Measurements from ENCODE around the gene TCAIM. TPM values are rescaled to one million over a fixed set of nuclear protein-coding genes. Genes with fewer than 3 reads are reported as not detected.

TCAIM gene
- total RNA-seq, 1 experiment from 2014 or later = 18.4 TPM

- H3K9ac ChIP-seq (ENCODE audit: low read length) = no peak overlapping the region
- H3K79me2 ChIP-seq (ENCODE audit: insufficient read depth, low read length) = no peaks in the 10 kb centered on the region
- no peaks in the 10 kb centered on the region for H4K20me1 ChIP-seq (ENCODE audit: insufficient read depth)
- H3K27ac ChIP-seq (ENCODE audit: low read depth, low read length) = no peak overlapping the region
- POLR2A ChIA-PET = no interaction called here
- ATAC-seq = no peak; the same call in 1 of the 2 replicates
- RAD21 ChIA-PET (ENCODE audit: low non-redundant PET in 1 of 2, low total read pairs in 2 of 2, uncharacterized antibody in 2 of 2, unreplicated experiment in 2 of 2) = no interaction called here
- intact Hi-C loops (cut with micrococcal nuclease) = no loop called here
- no peaks in the 10 kb centered on the region for H3K9me3 ChIP-seq (ENCODE audit: control insufficient read depth in 1 of 2, insufficient read depth in 1 of 2, low read depth in 1 of 2, low read length in 2 of 2)
- no peak overlapping the region for H2AFZ ChIP-seq (ENCODE audit: low read depth, low read length, poor library complexity, severe bottlenecking)
- CTCF ChIA-PET = no interaction called here
- BruUV-seq (replicated peaks) = no TSS peak
- H3K36me3 ChIP-seq (ENCODE audit: control insufficient read depth in 1 of 2, insufficient read depth in 2 of 2, low read length in 2 of 2) = no peaks in the 10 kb centered on the region
- H3K4me3 ChIP-seq (replicated peaks in 1 of 2; ENCODE audit: low read depth in 1 of 2, low read length in 2 of 2) = no peak overlapping the region
- no peak overlapping the region for H3K4me2 ChIP-seq (ENCODE audit: low read length)
- TF ChIP-seq EZH2phosphoT487 (IDR thresholded peaks at IDR 0.05; ENCODE audit: borderline replicate concordance) (no peak), EZH2 (IDR thresholded peaks at IDR 0.05) (no peak), REST (IDR thresholded peaks at IDR 0.05; ENCODE audit: low read depth) (no peak), SP1 (IDR thresholded peaks at IDR 0.05; ENCODE audit: low read depth) (no peak), ELF1 (IDR thresholded peaks at IDR 0.05; ENCODE audit: borderline replicate concordance, low read depth) (no peak), FOSL1 (IDR thresholded peaks at IDR 0.05; ENCODE audit: low read depth) (no peak), POLR2AphosphoS5 (IDR thresholded peaks at IDR 0.05; ENCODE audit: low read depth, low read length) (no peak), SIN3A (IDR thresholded peaks at IDR 0.05; ENCODE audit: low read depth) (no peak), RAD21 (IDR thresholded peaks at IDR 0.05; ENCODE audit: low read depth) (no peak)
- TF ChIP-seq, protein P1, sequence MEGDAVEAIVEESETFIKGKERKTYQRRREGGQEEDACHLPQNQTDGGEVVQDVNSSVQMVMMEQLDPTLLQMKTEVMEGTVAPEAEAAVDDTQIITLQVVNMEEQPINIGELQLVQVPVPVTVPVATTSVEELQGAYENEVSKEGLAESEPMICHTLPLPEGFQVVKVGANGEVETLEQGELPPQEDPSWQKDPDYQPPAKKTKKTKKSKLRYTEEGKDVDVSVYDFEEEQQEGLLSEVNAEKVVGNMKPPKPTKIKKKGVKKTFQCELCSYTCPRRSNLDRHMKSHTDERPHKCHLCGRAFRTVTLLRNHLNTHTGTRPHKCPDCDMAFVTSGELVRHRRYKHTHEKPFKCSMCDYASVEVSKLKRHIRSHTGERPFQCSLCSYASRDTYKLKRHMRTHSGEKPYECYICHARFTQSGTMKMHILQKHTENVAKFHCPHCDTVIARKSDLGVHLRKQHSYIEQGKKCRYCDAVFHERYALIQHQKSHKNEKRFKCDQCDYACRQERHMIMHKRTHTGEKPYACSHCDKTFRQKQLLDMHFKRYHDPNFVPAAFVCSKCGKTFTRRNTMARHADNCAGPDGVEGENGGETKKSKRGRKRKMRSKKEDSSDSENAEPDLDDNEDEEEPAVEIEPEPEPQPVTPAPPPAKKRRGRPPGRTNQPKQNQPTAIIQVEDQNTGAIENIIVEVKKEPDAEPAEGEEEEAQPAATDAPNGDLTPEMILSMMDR (IDR thresholded peaks at IDR 0.05 in 2 of 3, conservative IDR thresholded peaks at IDR 0.05 in 1 of 3; ENCODE audit: borderline replicate concordance in 1 of 3, insufficient read depth in 1 of 3, low read depth in 2 of 3, low read length in 2 of 3) = no peak
- TF ChIP-seq, protein P2, sequence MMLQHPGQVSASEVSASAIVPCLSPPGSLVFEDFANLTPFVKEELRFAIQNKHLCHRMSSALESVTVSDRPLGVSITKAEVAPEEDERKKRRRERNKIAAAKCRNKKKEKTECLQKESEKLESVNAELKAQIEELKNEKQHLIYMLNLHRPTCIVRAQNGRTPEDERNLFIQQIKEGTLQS (IDR thresholded peaks at IDR 0.05) = no peak
- TF ChIP-seq, protein P3, sequence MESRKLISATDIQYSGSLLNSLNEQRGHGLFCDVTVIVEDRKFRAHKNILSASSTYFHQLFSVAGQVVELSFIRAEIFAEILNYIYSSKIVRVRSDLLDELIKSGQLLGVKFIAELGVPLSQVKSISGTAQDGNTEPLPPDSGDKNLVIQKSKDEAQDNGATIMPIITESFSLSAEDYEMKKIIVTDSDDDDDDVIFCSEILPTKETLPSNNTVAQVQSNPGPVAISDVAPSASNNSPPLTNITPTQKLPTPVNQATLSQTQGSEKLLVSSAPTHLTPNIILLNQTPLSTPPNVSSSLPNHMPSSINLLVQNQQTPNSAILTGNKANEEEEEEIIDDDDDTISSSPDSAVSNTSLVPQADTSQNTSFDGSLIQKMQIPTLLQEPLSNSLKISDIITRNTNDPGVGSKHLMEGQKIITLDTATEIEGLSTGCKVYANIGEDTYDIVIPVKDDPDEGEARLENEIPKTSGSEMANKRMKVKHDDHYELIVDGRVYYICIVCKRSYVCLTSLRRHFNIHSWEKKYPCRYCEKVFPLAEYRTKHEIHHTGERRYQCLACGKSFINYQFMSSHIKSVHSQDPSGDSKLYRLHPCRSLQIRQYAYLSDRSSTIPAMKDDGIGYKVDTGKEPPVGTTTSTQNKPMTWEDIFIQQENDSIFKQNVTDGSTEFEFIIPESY (IDR thresholded peaks at IDR 0.05; ENCODE audit: extremely low read depth, insufficient replicate concordance, low read length) = no peak
- no peaks in the 10 kb centered on the region for H3K27me3 ChIP-seq (ENCODE audit: insufficient read depth, low read length)
- H3K4me1 ChIP-seq (ENCODE audit: control insufficient read depth in 1 of 2, insufficient read depth in 2 of 2, low read length in 2 of 2) = no peaks in the 10 kb centered on the region
- no peak for DNase-seq (ENCODE audit: low read depth, low spot score)
- H3K9me2 ChIP-seq (ENCODE audit: insufficient read depth) = no peaks in the 10 kb centered on the region
These were observed 81.5 kb downstream of the TCAIM start for GRCh38 chr3:44419923-44420650.

Measured in HCT116 (cell line).